Measurements from ENCODE around the gene UPK2.

- TF ChIP-seq CTCF (IDR thresholded peaks at IDR 0.05; ENCODE audit: extremely low read depth in 1 of 2, insufficient read depth in 1 of 2, low read depth in 1 of 2, low read length in 2 of 2) (no peak), EZH2 (IDR thresholded peaks at IDR 0.05; ENCODE audit: borderline replicate concordance, low read depth, low read length, severe bottlenecking) (no peak)
Measured at GRCh38 chr11:118933486-118933885, 22.6 kb upstream of the UPK2 start.
